ENCODE measurements around the gene ACBD7.

GRCh38 chr10:15099886-15100285, 11.3 kb upstream of the ACBD7 start:
- no peak for TF ChIP-seq CTCF (IDR thresholded peaks at IDR 0.05)
- no peak for TF ChIP-seq POLR2A (IDR thresholded peaks at IDR 0.05)
